Stimulated activated CD4-positive, alpha-beta T cell treated with anti-CD3 and anti-CD28 coated beads, TNF-alpha, amount 100 ng/mL, for 48 hours (primary cell): Measurements from ENCODE around the gene CDC42BPA.

Experiments
- DNase-seq, 3 donors: peaks; one replicate each; pipeline ENCODE4 v3.0.0-alpha.2; 2020; ENCODE audit warnings: low read depth in 3 of 3

The CDC42BPA gene

GRCh38 chr1:227335242-227336020 lies 17.1 kb upstream of the CDC42BPA start:
- no peak for DNase-seq

- DNase-seq = no peak
Measured at GRCh38 chr1:227333423-227333822, 15.1 kb upstream of the CDC42BPA start.

GRCh38 chr1:227330279-227331076 lies 12.2 kb upstream of the CDC42BPA start:
- no peak for DNase-seq

GRCh38 chr1:227328405-227329019 lies 10.2 kb upstream of the CDC42BPA start:
- no peak for DNase-seq

GRCh38 chr1:227325156-227325555 lies 6.9 kb upstream of the CDC42BPA start:
- no peak for DNase-seq

GRCh38 chr1:227323967-227324268 lies 5.6 kb upstream of the CDC42BPA start:
- no peak for DNase-seq

GRCh38 chr1:227323171-227323966 lies 5.1 kb upstream of the CDC42BPA start:
- no peak for DNase-seq

GRCh38 chr1:227322376-227322775 lies 4.1 kb upstream of the CDC42BPA start:
- no peak for DNase-seq

- no peak for DNase-seq
Measured at GRCh38 chr1:227321035-227321434, 2.7 kb upstream of the CDC42BPA start.

GRCh38 chr1:227320476-227320875 lies 2.2 kb upstream of the CDC42BPA start:
- no peak for DNase-seq

GRCh38 chr1:227318853-227319607 lies 738 bp upstream of the CDC42BPA start:
- DNase-seq = no peak

- DNase-seq = no peak
Measured at GRCh38 chr1:227317523-227318015, 723 bp downstream of the CDC42BPA start.

GRCh38 chr1:227317011-227317451 lies 1.3 kb downstream of the CDC42BPA start:
- no peak for DNase-seq

- DNase-seq = no peak
Measured at GRCh38 chr1:227316456-227316855, 1.8 kb downstream of the CDC42BPA start.

GRCh38 chr1:227315629-227316346 lies 2.5 kb downstream of the CDC42BPA start:
- no peak for DNase-seq

- DNase-seq = no peak
Measured at GRCh38 chr1:227314014-227314848, 4.1 kb downstream of the CDC42BPA start.

- no peak for DNase-seq
Measured at GRCh38 chr1:227312361-227313025, 5.8 kb downstream of the CDC42BPA start.

GRCh38 chr1:227311389-227312001 lies 6.8 kb downstream of the CDC42BPA start:
- no peak for DNase-seq
